HG03439 (cell line): ENCODE results near the gene KLC4.
"Not testable (repeated sequence)": the region's sequence is repeated elsewhere in the genome, so short reads cannot be mapped to it uniquely, and the experiment has no call there.

Experiments
- ATAC-seq: cut with Tn5 transposase; IDR thresholded peaks from one replicate; pipeline ENCODE4 v1.9.1; 2021; ENCODE audit warnings: mild to moderate bottlenecking, moderate library complexity; ENCODE audit not compliant: unreplicated experiment

Gene KLC4

DNA sequence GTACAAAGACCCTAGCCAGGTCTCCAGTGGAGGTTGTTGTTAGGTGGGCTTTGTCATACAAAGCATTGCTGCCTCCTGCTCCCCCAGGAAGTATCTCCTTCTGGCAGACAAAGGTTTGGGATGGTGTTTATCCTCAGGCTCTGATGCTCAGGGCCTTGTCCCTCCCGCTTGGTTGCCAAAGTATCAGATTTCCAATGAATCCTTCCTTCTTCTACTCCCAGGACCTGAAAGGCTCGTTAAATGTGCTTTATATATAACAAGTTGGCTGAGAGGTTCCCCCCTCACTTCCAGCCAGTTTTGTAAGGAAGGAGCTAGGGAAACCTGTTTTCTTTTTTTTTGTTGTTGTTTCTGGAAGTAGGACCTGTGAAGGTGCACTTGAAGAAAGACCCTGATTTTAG lies 31.1 kb downstream of the KLC4 start:
- no peak for ATAC-seq

DNA sequence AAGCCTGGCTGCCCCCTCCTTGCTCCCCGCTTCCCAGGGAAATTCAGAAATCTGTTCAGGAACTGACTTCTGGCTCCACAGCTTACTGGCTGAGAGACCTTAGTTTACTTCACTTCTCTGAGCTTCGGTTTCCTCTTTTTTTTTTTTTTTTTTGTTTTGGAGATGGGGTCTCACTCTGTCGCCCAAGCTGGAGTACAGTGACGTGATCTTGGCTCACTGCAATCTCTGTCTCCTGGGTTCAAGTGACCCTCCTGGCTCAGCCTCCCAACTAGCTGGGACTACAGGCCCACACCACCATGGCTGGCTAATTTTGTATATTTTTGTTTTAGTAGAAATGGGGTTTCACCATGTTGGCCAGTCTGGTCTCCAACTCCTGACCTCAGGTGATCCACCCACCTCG lies 31.6 kb downstream of the KLC4 start:
- ATAC-seq, result no peak

DNA sequence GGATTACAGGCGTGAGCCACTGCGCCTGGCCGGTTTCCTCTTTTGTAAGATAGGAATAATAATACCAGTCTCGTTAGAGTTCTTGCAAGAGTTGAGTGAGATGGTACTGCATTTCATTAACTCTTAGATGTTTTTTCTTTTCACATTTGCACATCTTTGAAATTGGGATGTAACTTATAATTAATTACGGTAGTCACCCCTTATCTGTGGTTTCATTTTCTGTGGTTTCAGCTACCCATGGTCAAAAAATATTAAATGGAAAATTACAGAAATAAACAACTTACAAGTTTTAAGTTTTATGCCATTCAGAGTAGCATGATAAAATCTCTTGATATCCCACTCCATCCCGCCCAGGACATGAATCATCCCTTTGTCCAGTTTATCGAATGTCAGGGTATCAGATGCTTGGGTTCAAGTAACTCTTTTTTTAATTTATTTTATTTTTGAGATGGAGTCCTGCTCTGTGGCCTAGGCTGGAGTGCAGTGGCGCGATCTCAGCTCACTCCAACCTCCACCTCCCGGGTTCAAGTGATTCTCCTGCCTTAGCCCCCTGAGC lies 32.1 kb downstream of the KLC4 start:
- no peak for ATAC-seq

DNA sequence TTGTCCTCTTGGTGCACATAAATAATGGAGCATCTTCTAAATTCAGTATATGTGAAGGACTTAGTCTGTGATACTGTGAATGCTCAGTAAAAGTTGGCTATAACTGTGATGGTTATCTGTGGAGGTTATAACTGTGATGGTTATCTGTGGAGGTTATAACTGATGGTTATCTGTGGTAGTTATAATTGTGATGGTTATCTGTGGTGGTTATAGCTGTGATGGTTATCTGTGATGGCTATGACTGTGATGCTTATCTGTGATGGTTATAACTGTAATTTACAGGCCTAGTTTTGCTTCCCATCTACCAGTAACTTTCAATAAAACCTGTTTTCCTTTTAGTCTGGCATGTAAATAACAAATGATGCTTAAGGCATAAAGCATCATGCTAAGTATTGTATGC lies 33.2 kb downstream of the KLC4 start:
- no peak for ATAC-seq

DNA sequence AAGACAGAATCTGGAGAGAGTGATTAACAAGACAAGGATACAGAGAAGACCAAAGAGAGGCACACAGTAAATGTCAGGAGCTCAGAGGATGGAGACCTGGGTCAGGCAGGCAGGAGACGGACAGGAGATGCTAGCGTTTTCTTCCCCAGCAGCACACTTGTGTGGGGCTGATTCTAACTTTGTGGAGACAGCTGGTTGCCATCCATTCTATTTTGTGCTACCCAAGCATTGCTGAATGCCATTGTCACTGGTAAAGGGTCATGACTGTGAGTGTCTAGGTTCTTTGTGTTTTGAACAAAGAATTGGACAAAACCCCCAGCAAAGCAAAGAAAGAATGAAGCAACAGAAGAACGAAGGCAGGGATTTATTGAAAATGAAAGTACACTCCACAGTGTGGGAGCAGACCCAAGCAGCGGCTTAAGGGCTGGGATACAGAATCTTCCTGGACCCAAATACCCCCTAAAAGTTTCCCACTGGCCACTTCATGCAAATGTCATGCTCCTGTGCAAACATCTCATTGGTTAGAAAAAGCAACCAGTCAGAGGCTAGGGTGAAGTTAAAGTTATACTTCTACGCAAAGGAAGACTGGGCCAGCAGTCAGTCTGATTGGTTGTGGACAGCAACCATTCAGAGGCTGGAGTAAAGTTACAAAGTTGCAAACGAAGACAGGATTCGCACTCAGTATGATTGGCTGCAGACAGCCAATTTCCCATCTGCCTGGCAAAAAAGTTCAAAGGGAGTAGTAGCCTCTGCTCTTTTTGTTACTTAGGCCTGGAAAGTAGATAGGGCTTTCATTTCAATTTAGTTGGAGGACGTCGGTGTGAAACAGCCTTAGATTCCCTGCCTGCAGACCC lies 34.2 kb downstream of the KLC4 start:
- ATAC-seq, result no peak

DNA sequence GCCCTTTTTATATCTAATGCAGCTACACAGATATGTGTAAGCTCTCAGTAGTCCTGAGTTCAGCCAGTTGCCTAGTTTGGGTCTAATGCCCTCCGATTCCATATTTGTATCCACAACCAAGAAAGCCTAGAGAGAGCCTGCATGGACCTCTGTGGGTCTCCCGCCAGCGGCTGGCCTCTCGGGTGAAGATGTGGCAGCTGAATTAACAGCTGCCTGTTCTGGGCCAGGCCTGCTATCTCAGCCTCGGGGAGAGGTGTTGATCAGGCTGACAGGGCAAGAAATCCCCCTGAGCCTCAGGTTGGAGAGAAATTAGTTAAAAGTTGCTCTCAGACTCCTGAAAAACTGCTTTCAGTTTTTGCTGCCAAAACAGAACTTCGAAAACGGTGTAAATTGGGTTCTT lies 36.5 kb downstream of the KLC4 start:
- ATAC-seq, result no peak

DNA sequence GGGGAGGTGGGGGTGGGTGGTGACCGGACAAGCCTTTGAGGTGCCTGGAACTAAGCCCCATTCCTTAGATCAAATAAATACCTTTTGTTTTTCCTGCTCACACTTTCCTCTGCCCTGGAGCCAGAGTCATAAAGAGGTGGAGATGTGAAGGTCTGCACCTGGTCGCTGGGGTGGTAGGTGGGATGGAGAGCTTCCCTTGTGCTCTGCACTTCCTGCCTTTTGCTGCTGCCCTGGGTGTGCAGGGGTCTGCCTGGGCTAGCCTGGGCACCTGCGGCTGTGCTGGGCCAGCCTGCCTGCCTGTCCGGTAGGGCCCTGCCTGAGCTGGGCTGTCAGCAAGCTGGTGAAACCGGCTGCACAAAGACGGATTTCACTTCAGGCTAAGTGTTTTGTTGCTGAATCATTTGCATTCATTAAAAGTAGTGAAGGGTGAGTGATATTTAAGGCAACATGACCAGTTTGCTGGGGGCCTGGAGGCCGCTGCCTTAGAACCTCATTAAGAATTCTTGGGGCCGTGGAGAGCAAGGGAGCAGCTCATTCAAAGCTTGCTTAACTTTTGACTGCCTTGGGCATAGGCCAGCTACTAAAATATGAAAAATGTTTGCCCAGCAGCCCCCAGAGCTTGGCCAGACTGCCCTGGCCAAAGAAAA lies 37.1 kb downstream of the KLC4 start:
- ATAC-seq, result no peak

DNA sequence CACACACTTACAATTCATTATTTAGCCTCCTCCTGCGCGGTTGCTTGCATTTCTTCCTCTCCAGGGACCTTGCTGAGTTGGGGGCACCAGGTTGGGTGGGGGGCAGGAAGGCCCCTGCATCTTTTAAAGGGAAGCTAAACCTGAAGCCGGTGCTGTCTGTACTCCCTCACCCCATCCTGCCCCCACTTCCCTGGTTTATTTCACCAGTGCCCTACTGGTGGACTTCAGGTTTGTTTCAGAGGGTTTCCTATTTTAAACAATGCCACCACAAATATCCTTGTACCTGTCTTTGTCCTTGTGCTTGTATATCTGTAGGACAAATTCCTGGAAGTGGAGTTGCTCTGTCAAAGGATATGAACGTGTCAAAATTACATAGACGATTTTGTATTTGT lies 37.7 kb downstream of the KLC4 start:
- no peak for ATAC-seq

DNA sequence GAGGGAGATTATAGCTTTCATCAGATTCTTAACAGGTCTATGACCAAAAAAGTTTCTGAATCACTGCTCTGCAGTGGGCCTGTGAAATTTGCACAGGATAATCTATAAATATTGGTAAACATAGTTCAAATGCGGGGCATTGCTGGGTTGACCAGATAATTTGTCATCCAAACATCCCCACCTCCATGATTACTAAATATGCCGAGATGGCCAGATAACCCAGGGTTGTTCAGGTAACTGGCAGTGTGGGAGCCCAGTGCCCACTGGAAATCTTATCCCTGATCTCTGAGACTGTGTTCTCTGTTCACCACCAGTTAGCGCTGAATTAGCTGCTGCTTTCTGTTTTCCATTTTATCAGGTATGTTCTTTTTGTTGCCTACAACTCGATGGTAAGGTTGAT lies 38.1 kb downstream of the KLC4 start:
- no peak for ATAC-seq

DNA sequence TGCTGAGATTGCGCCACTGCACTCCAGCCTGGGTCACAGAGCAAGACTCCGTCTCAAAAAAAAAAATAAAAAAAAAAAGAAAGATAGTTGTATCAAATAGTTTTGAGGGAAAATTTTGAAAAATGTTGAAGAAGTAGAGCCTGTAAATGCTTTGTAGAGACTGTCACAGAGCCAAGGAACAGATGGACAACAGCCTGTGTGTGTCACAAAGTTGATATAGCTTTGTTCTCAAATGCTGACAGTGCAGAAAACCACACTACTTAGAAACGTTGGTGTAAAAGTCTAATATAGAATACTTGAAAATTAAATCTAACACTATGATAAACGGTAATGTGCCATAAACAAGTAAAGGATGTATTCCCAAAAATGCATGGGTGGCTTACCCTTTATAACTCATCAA lies 42.1 kb downstream of the KLC4 start:
- no peak for ATAC-seq

DNA sequence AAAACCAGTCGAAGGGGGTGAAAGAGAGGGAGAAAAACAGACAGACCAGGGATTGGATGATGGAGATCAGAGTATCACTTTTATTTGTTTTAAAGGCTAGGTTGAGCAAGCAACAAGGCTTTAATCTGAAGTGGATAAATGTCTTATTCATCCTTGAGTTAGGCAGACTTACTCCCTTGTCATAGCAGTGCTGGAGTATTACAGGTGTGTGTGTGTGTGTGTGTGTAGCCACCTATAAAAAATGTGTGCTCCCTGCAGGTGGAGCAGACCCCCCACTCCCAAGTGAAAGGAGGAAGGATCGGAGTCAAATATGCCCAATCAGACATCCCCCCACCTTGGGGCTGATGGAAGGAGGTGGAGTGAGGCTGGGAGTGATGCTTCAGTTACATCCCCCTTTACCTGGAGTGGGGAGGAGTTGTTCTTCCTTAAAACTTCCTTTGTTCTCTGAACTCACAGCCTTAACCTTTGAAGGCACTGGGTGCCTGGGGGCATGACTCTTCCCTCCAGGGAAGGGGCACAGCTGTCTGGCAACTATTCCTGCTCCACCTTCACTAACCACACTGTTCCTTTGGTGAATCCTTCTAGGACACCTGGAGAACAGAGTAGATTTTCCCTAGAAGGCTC lies 43.9 kb downstream of the KLC4 start:
- no peak for ATAC-seq

DNA sequence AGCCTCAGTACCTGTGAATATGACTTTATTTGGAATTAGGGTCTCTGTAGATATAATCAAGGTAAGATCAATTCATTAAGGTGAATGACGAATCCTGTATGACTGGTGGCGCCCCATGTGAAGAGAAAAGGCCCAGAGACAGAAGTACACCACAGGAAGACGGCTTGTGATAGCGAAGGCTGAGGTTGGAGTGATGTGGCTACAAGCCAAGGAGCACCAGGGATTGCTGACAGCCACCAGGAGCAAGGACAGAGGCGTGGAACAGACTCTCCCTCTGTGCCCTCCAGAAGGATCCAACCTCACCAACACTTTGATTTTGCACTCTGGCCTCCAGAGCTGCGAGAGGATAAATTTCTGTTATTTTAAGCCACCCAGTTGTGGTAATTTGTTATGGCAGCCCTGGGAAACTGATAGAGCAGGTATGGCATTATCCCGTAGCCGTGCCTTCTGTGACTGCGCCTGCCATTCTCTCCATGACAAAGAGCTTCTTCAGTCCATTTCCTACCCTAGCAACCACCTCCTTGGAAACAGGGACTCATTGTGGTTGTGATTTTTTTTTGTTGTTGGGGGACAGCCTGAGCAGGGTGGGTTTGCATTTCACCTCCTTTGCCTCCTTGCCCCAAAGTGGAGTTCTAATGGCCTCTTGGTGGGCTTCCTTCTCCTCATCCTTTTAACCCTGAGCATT lies 46.2 kb downstream of the KLC4 start:
- no peak for ATAC-seq

DNA sequence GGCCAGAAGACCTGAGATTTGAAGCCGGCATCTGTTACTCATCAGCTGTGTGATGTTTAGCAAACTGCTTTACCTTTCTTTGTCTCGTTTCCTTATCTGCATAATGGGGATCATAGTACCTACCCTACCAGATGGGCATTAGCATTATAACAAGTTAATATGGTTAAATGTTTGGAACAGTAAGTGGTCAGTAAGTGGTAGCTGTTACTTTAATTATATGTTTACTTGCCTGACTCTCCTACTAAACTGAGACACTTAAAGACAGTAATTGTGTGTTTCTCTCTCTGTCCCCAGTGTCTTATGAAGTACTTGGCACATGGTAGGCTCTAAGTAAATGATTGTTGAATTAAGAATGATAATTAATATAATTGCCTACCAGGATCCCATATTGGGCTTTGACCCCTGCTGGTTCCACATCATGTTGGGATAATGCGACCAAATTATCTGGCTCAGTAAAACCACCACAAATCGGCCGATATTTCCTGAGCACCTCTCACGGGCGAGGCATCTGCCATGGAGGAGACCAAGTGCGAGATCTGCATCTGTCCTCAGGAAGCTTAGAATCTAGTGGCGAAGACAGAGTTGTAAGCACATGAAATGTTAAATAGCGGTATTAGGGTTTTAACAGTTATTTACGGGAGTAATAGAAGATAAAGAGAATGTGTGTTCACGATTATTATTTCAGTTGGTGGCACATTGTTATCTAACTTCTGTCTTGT lies 48.1 kb downstream of the KLC4 start:
- no peak for ATAC-seq

DNA sequence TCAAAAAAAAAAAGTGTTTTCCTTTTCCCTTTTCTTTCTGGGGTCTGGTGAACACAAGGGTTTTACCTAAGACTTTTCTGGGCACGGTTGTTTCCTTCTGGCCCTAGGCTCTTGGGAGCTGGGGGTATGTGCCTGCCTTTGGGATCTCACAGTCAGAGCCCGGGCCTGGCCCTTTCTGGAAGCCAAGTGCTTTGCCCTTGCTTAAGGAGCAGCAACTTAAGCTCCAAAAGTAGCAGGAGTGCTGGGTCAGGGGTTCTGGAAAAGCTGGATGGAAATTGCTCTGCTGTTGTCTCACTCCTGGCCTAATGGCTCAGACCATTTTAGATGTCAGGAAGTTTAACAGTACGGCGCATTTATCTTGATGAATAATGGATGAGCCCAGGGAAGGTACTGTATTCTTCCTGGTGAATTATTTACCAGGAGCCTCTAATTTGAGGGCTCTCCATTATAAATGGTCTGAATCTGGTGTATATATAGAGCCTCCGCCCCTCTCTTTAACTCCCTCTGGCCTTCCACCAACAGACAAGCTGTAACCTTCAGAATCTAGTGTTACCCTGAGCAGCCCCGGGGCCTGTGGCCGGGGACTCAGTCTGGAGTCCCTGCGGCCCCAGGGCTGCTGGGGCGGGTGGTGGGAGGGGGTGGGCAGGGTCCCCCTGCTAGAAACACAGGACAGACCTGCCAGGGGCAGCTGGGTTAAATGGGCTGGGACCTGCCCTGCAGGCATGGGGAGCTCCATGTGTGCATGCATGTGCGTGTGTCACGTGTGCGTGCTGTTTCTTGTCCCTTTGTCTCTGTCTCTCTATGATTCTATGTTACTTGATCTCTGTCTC lies 54.2 kb downstream of the KLC4 start:
- ATAC-seq, result no peak

DNA sequence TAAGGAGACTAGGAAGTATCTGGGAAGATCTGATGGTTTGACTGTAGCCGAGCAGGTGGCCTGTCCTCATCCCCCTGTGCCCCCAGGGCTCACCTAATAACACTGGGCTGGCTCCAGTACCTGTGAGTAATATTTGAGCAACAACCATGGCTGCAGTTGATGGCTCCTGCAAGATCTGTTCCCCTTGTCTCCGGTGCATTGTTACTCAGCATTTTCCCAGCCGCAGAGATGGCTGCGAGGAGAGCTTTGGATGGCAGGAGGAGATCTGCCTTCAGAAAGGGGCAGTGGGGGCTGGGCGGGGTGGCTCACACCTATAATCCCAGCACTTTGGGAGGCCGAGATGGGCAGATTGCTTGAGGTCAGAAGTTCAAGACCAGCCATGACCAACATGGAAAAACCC lies 55.9 kb downstream of the KLC4 start:
- ATAC-seq, result no peak

DNA sequence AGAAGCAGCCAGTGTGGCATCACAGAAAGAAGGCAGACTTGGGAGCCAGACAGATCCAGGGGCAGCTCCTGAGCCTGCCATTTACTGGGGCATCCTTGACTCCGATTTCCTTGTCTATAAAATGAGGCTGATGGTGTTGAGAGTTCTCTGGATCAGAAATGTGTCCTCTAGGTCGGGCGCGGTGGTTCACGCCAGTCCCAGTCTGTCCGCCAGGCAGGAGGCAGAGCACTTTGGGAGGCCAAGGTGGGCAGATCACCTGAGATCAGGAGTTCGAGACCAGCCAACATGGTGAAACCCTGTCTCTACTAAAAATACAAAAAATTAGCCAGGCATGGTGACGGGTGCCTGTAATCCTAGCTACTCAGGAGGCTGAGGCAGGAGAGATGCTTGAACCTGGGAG lies 58.0 kb downstream of the KLC4 start:
- ATAC-seq, result not testable (repeated sequence)

DNA sequence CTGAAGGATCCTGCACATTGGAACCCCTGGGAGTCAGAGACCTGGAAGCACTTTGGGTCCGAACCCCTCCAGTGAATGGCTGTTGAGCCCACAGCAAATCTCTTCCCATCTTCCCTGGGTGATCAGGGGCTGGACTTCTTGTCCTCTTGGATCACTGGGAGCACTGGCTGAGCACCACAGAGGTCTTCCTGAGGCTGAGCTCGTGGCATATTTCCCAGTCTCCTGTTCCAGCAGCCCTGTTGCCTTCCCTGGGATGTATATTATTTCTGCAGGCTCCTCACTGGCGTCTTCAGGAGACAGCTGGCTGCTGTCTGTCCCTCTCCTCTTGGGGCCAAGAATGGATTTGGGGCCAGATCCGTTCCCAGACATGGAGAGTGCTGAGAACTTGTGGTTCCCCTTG lies 60.1 kb downstream of the KLC4 start:
- ATAC-seq, result no peak

DNA sequence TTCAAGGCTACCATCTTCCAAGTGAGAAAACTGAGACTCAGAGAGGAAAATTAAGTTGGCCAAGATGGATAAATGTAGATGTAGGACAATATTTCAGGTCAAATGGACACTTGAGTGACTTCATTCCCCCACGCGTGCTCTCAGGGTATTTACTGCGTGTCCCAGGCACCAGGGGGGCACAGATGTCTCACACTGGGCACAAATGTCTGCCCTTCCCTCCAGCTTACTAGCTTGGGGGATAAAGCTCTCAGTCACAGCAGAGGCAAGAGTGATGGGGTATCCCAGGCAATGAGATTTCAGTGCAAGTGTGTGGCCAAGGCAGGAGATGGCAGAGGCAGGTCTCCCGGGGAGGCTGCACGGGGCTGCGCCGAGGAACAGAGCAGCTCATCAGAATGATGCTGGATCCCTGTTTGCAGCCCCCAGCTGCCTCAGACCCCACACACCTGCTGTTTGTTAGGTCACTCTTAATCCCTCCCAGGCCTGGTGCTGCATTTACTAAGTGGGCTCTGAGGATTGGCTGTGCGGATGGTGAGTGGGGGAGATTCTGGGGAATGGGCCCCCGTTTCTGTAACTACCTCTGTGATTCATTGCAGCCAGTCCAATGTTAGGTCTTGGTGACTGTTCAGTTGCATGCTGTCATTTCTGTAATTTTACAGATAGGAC lies 60.8 kb downstream of the KLC4 start:
- ATAC-seq, result no peak
